ENCODE results near the gene PI4KA.

- no peak for TF ChIP-seq CTCF (IDR thresholded peaks at IDR 0.05)
- no peak for TF ChIP-seq EZH2 (IDR thresholded peaks at IDR 0.05)
- TF ChIP-seq EZH2phosphoT487 (IDR thresholded peaks at IDR 0.05) = no peak
These were observed 132.5 kb downstream of the PI4KA start for GRCh38 chr22:20725987-20726558.

Measured in neural progenitor cell (in vitro differentiated cells).